Left forelimb (tissue), 1 donor: ENCODE data around the gene IL31RA.
"Not testable (repeated sequence)": the region's sequence is repeated elsewhere in the genome, so short reads cannot be mapped to it uniquely, and the experiment has no call there.

Experiments used
- DNase-seq: peaks from one replicate; pipeline ENCODE4 v3.0.0-alpha.2; 2018; ENCODE audit warnings: low spot score

The IL31RA gene

GRCh38 chr5:55850839-55851674 is at the start of gene IL31RA:
Gene IL31RA (plus strand): TSS chr5:55851357. CDS start chr5:55851571, 214 bp downstream.
- no peak for DNase-seq

GRCh38 chr5:55808814-55809213 is 42.3 kb upstream of the IL31RA start:
- not testable (repeated sequence) for DNase-seq

GRCh38 chr5:55815939-55816338 is 35.2 kb upstream of the IL31RA start:
- not testable (repeated sequence) for DNase-seq

- DNase-seq: no peak
These were observed 34.8 kb upstream of the IL31RA start for GRCh38 chr5:55816342-55816741.

- no peak for DNase-seq
These were observed 34.1 kb upstream of the IL31RA start for GRCh38 chr5:55817030-55817429.

- no peak for DNase-seq
These were observed 30.7 kb upstream of the IL31RA start for GRCh38 chr5:55820488-55820887.

GRCh38 chr5:55821731-55822512 is 29.2 kb upstream of the IL31RA start:
- DNase-seq: peak; percentile 68

GRCh38 chr5:55823151-55823796 is 27.9 kb upstream of the IL31RA start:
- no peak for DNase-seq

GRCh38 chr5:55829956-55830355 is 21.2 kb upstream of the IL31RA start:
- no peak for DNase-seq

GRCh38 chr5:55832446-55832845 is 18.7 kb upstream of the IL31RA start:
- DNase-seq: no peak

GRCh38 chr5:55836191-55836590 is 15.0 kb upstream of the IL31RA start:
- no peak for DNase-seq

- no peak for DNase-seq
These were observed 9.2 kb upstream of the IL31RA start for GRCh38 chr5:55841976-55842375.

- no peak for DNase-seq
These were observed 3.3 kb upstream of the IL31RA start for GRCh38 chr5:55847837-55848236.

- DNase-seq: no peak
These were observed 2.4 kb upstream of the IL31RA start for GRCh38 chr5:55848783-55849182.

GRCh38 chr5:55851675-55851979 is 470 bp downstream of the IL31RA start:
- DNase-seq: no peak

- no peak for DNase-seq
These were observed 1.3 kb downstream of the IL31RA start for GRCh38 chr5:55852503-55852902.

GRCh38 chr5:55853041-55853670 is 2.0 kb downstream of the IL31RA start:
- DNase-seq: no peak

GRCh38 chr5:55853818-55854217 is 2.7 kb downstream of the IL31RA start:
- DNase-seq: no peak

GRCh38 chr5:55855509-55855908 is 4.4 kb downstream of the IL31RA start:
- DNase-seq: no peak

GRCh38 chr5:55856516-55857246 is 5.5 kb downstream of the IL31RA start:
- DNase-seq: no peak

GRCh38 chr5:55857247-55857640 is 6.1 kb downstream of the IL31RA start:
- DNase-seq: no peak

GRCh38 chr5:55858104-55858503 is 6.9 kb downstream of the IL31RA start:
- DNase-seq: no peak
